ENCODE results near the gene MED7. TPM values are rescaled to one million over a fixed set of nuclear protein-coding genes. Genes with fewer than 3 reads are reported as not detected.
A peak's percentile ranks its signal among the peaks of the same experiment; 100 is the strongest.

The MED7 gene
- total RNA-seq, 2 experiments from 2014 or later: 7.0 to 8.7 TPM

GRCh38 chr5:157166214-157167213, 23.8 kb upstream of the MED7 start, which contains the start of gene GARIN3:
TSS of gene GARIN3 (minus strand) at chr5:157166264. CDS start at chr5:157166168, 96 bp downstream.
- peaks cover 41% of the 10 kb centered on the region for H3K4me1 ChIP-seq (ENCODE audit: insufficient read depth, low read length)
- intact Hi-C loops (cut with DNase I, micrococcal nuclease): no loop called here
- Mint-ChIP-seq H3K36me3 (ENCODE audit: low read depth) (no peaks in the 10 kb centered on the region), H3K27me3 (no peaks in the 10 kb centered on the region), H3K9me3 (no peaks in the 10 kb centered on the region), H3K4me3 (no peak within 1 kb of the TSS), H3K4me1 (ENCODE audit: low read depth) (peaks cover 65% of the 10 kb centered on the region), H3K27ac (peak within 1 kb of the TSS; percentile 72)
- no peaks in the 10 kb centered on the region for H3K9me3 ChIP-seq (ENCODE audit: control insufficient read depth in 1 of 2, insufficient read depth in 1 of 2, low read length in 2 of 2)
- ATAC-seq (ENCODE audit: poor library complexity) (peak; percentile 32), DNase-seq (peak in 1 of 14 experiments; percentile 60)
- peak within 1 kb of the TSS; percentile 21 for H3K4me3 ChIP-seq (ENCODE audit: low read length)
- ChIA-PET POLR2A (interaction anchor here (0.7 to 2.6 kb wide), 13 partner anchors 9 to 106 kb away, joined by 3 to 20 read pairs (median 4); partner anchors contain the start of gene ITK), CTCF (interaction anchor here (0.8 kb wide), 1 partner anchor 12 kb away, joined by 3 read pairs; no protein-coding TSS in a partner anchor)
- H3K27ac ChIP-seq (ENCODE audit: low read depth in 1 of 2, low read length in 2 of 2): peak within 1 kb of the TSS in 1 of 2 donors; percentile 35
- H3K36me3 ChIP-seq (ENCODE audit: insufficient read depth, low read length): no peaks in the 10 kb centered on the region
- H3K27me3 ChIP-seq (ENCODE audit: control insufficient read depth in 1 of 2, insufficient read depth in 2 of 2, low read length in 2 of 2): no peaks in the 10 kb centered on the region
- no peak for TF ChIP-seq CTCF (IDR thresholded peaks at IDR 0.05)

DNA sequence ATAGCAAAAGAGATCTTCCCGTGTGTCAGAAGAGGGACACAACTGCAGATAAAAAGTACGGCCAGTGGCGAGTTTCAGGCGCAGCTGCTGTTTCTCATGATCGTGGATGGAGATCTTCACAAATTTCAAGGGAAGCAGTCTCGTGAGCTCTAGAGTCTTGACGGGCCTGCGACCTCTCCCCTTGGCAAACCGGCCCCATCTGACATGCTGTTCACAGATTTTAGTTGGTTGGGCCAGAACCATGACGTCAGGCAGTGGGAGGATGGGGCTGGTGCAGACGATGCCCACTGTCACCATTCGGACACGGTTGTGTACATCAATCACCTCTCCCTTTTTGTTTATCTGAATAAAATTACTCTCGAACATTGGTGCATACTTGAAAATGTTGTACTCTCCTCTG, 23.0 kb upstream of the MED7 start:
- Histone ChIP-seq H3K27me3 (ENCODE audit: control insufficient read depth in 1 of 2, insufficient read depth in 2 of 2, low read length in 2 of 2) (no peaks in the 10 kb centered on the region), H3K4me3 (ENCODE audit: low read length) (no peak overlapping the region), H3K9me3 (ENCODE audit: control insufficient read depth in 1 of 2, insufficient read depth in 1 of 2, low read length in 2 of 2) (no peaks in the 10 kb centered on the region), H3K27ac (ENCODE audit: low read depth in 1 of 2, low read length in 2 of 2) (no peak overlapping the region), H3K4me1 (ENCODE audit: insufficient read depth, low read length) (peaks cover 43% of the 10 kb centered on the region), H3K36me3 (ENCODE audit: insufficient read depth, low read length) (no peaks in the 10 kb centered on the region)
- Mint-ChIP-seq H3K4me3 (no peak overlapping the region), H3K27me3 (no peaks in the 10 kb centered on the region), H3K36me3 (ENCODE audit: low read depth) (no peaks in the 10 kb centered on the region), H3K9me3 (no peaks in the 10 kb centered on the region), H3K27ac (no peak overlapping the region), H3K4me1 (ENCODE audit: low read depth) (peaks cover 64% of the 10 kb centered on the region)
- TF ChIP-seq CTCF (IDR thresholded peaks at IDR 0.05): no peak
- ATAC-seq (ENCODE audit: poor library complexity): no peak
- intact Hi-C loops (cut with DNase I, micrococcal nuclease): no loop called here
- no peak for DNase-seq
- POLR2A ChIA-PET: no interaction called here
- CTCF ChIA-PET: no interaction called here

DNA sequence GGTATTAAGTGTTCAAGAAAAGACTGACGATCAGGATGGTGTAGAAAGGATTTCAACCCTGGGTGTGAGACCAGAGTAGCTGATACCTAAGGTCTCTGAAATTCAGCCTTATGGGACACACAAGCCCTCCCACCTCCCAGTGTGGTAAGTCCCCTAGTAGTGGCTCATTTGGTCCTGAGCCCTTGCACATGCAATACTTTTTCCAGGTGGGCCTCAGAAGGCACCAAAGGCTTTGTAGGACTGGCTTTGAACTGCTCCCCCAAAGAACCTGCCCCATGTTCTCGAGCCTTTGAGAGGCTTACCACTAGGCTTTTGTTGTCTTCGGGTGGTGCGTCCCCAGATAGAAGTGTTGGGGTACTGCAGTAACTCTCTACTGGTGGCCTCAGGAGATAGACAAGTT, 22.6 kb upstream of the MED7 start:
- Mint-ChIP-seq H3K27ac (no peak overlapping the region), H3K27me3 (no peaks in the 10 kb centered on the region), H3K4me3 (no peak overlapping the region), H3K9me3 (no peaks in the 10 kb centered on the region), H3K36me3 (ENCODE audit: low read depth) (no peaks in the 10 kb centered on the region), H3K4me1 (ENCODE audit: low read depth) (peaks cover 62% of the 10 kb centered on the region)
- POLR2A ChIA-PET: no interaction called here
- H3K27ac ChIP-seq (ENCODE audit: low read depth in 1 of 2, low read length in 2 of 2): no peak overlapping the region
- H3K4me3 ChIP-seq (ENCODE audit: low read length): no peak overlapping the region
- peaks cover 41% of the 10 kb centered on the region for H3K4me1 ChIP-seq (ENCODE audit: insufficient read depth, low read length)
- DNase-seq (no peak), ATAC-seq (ENCODE audit: poor library complexity) (no peak)
- H3K9me3 ChIP-seq (ENCODE audit: control insufficient read depth in 1 of 2, insufficient read depth in 1 of 2, low read length in 2 of 2): no peaks in the 10 kb centered on the region
- H3K27me3 ChIP-seq (ENCODE audit: control insufficient read depth in 1 of 2, insufficient read depth in 2 of 2, low read length in 2 of 2): no peaks in the 10 kb centered on the region
- intact Hi-C loops (cut with DNase I, micrococcal nuclease): no loop called here
- CTCF ChIA-PET: no interaction called here
- no peaks in the 10 kb centered on the region for H3K36me3 ChIP-seq (ENCODE audit: insufficient read depth, low read length)
- TF ChIP-seq CTCF (IDR thresholded peaks at IDR 0.05): no peak

Measured in CD4-positive, alpha-beta T cell (primary cell).